ENCODE results near the gene VPS26C. TPM values are rescaled to one million over a fixed set of nuclear protein-coding genes. Genes with fewer than 3 reads are reported as not detected.

The VPS26C gene
- polyA plus RNA-seq, 1 of the 3 experiments (the other 2 are of a cell fraction) = 34.8 TPM

- TF ChIP-seq USF2 (IDR thresholded peaks at IDR 0.05; ENCODE audit: borderline replicate concordance, low read depth, low read length) (no peak), ZBTB33 (IDR thresholded peaks at IDR 0.05; ENCODE audit: borderline replicate concordance, low read depth) (no peak), GABPA (IDR thresholded peaks at IDR 0.05; ENCODE audit: low read depth) (no peak), CTCF (IDR thresholded peaks at IDR 0.05) (no peak), RCOR1 (IDR thresholded peaks at IDR 0.05; ENCODE audit: low read length) (no peak), TCF12 (IDR thresholded peaks at IDR 0.05) (no peak), SMC3 (IDR thresholded peaks at IDR 0.05; ENCODE audit: low read depth, low read length) (no peak)
Observed at GRCh38 chr21:37245151-37245550, 22.0 kb downstream of the VPS26C start (continued).

- no peaks in the 10 kb centered on the region; a peak in 2 of 4 replicates for H3K4me1 ChIP-seq (ENCODE audit: control insufficient read depth in 1 of 2, insufficient read depth in 2 of 2, low read depth in 1 of 2, low read length in 1 of 2)
- POLR2A ChIA-PET = interaction anchor here (0.8 kb wide), 1 partner anchor 23 kb away, joined by 3 read pairs; no protein-coding TSS in a partner anchor
Observed at GRCh38 chr21:37244501-37245095, 22.5 kb downstream of the VPS26C start.

GRCh38 chr21:37243961-37244360 is 23.2 kb downstream of the VPS26C start:
- Histone ChIP-seq H3K9ac (no peak overlapping the region), H3K36me3 (replicated peaks in 1 of 2; ENCODE audit: control insufficient read depth in 1 of 2, insufficient read depth in 2 of 2, low read length in 1 of 2) (peaks cover 14 to 20% of the 10 kb centered on the region in 2 experiments), H4K20me1 (ENCODE audit: insufficient read depth) (peaks cover 62% of the 10 kb centered on the region), H3K79me2 (ENCODE audit: insufficient read depth) (peaks cover 89% of the 10 kb centered on the region), H3K9me3 (peaks cover 8% of the 10 kb centered on the region; the same call in 1 of the 2 replicates), H3K27me3 (ENCODE audit: insufficient read depth) (no peaks in the 10 kb centered on the region), H3K27ac (ENCODE audit: low read depth in 2 of 2, low read length in 1 of 2) (no peak overlapping the region), H3K9me2 (no peaks in the 10 kb centered on the region), H3K4me3 (ENCODE audit: low read depth in 2 of 2, low read length in 1 of 2) (no peak overlapping the region), H3F3A (replicated peaks; ENCODE audit: insufficient read depth) (no peaks in the 10 kb centered on the region), H3K4me2 (no peak overlapping the region), H3K4me1 (ENCODE audit: control insufficient read depth in 1 of 2, insufficient read depth in 2 of 2, low read depth in 1 of 2, low read length in 1 of 2) (no peaks in the 10 kb centered on the region; a peak in 3 of 4 replicates), H2AFZ (ENCODE audit: low read depth) (no peak overlapping the region)
- WGBS (ENCODE audit: low lambda C conversion rate) = 98% methylated on average over 6 of the region's 6 CpGs
- CTCF ChIA-PET = interaction anchor here (0.9 to 1.7 kb wide), 4 partner anchors 10 to 267 kb away, joined by 3 to 4 read pairs (median 3); no protein-coding TSS in a partner anchor
- POLR2A ChIA-PET = no interaction called here
- no peak for DNase-seq
- no peak for TF ChIP-seq RCOR1 (IDR thresholded peaks at IDR 0.05; ENCODE audit: low read length)
- TF ChIP-seq TEAD4 (IDR thresholded peaks at IDR 0.05; ENCODE audit: borderline replicate concordance, insufficient read depth) = no peak
- TF ChIP-seq SMC3 (IDR thresholded peaks at IDR 0.05; ENCODE audit: low read depth, low read length) = no peak
- no peak for TF ChIP-seq MEF2A (IDR thresholded peaks at IDR 0.05; ENCODE audit: borderline replicate concordance, low read depth)
- TF ChIP-seq FOXM1 (IDR thresholded peaks at IDR 0.05; ENCODE audit: low read depth) = no peak
- TF ChIP-seq REST (IDR thresholded peaks at IDR 0.05; ENCODE audit: low read depth, low read length) = no peak
- no peak for TF ChIP-seq NFIC (IDR thresholded peaks at IDR 0.05; ENCODE audit: borderline replicate concordance)
- TF ChIP-seq CHD2 (IDR thresholded peaks at IDR 0.05; ENCODE audit: low read length, partially characterized antibody) = no peak
- no peak for TF ChIP-seq POLR2AphosphoS5 (IDR thresholded peaks at IDR 0.05; ENCODE audit: low read depth, low read length)
- no peak for TF ChIP-seq TAF1 (IDR thresholded peaks at IDR 0.05; ENCODE audit: borderline replicate concordance, low read depth, low read length)
- TF ChIP-seq RAD21 (IDR thresholded peaks at IDR 0.05; ENCODE audit: low read length) = no peak

More at GRCh38 chr21:37244501-37245095, 22.5 kb downstream of the VPS26C start:
- Histone ChIP-seq H3K9ac (no peak overlapping the region), H3K9me2 (no peaks in the 10 kb centered on the region), H3K79me2 (ENCODE audit: insufficient read depth) (peaks cover 92% of the 10 kb centered on the region), H2AFZ (ENCODE audit: low read depth) (no peak overlapping the region), H3K27ac (ENCODE audit: low read depth in 2 of 2, low read length in 1 of 2) (no peak overlapping the region), H3K27me3 (ENCODE audit: insufficient read depth) (no peaks in the 10 kb centered on the region), H3K9me3 (peaks cover 8% of the 10 kb centered on the region; the same call in 1 of the 2 replicates), H4K20me1 (ENCODE audit: insufficient read depth) (peaks cover 68% of the 10 kb centered on the region), H3K36me3 (replicated peaks in 1 of 2; ENCODE audit: control insufficient read depth in 1 of 2, insufficient read depth in 2 of 2, low read length in 1 of 2) (peaks cover 11 to 19% of the 10 kb centered on the region in 2 experiments), H3K4me2 (no peak overlapping the region), H3F3A (replicated peaks; ENCODE audit: insufficient read depth) (no peaks in the 10 kb centered on the region), H3K4me3 (ENCODE audit: low read depth in 2 of 2, low read length in 1 of 2) (no peak overlapping the region)
- DNase-seq = no peak
- no peak for TF ChIP-seq GABPA (IDR thresholded peaks at IDR 0.05; ENCODE audit: low read depth)
- WGBS (ENCODE audit: low lambda C conversion rate) = 91% methylated on average over 9 of the region's 12 CpGs
- CTCF ChIA-PET = interaction anchor here (1.2 to 1.7 kb wide), 2 partner anchors 17 to 268 kb away, joined by 3 read pairs; no protein-coding TSS in a partner anchor

All from SK-N-SH (cell line).